ENCODE data around the gene HNF4A.

DNA sequence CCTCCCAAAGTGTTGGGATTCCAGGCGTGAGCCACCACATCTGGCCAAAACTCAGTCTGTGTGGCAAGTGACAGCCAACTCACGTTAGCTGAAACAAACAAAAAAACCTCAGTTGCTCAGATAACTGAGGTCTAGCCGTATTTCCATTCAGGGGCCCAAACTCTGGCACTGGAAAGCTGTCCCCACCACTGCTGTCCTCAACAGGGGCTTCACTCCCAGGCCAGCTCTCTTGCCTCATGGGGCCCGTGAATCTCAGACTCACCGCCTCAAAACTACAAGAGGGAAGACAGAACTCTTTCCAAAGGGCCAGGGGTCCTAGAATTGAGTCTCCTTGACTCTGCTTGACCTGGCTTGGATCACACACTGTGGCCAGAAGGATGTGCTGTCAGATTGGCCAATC, 127.6 kb downstream of the HNF4A start:
- no peak for TF ChIP-seq CTCF (IDR thresholded peaks at IDR 0.05; ENCODE audit: low read depth, low read length)
- no peak for TF ChIP-seq EZH2phosphoT487 (IDR thresholded peaks at IDR 0.05; ENCODE audit: low read depth)
